Naive thymus-derived CD4-positive, alpha-beta T cell (primary cell): ENCODE data around the gene CDX1. TPM values are rescaled to one million over a fixed set of nuclear protein-coding genes. Genes with fewer than 3 reads are reported as not detected.
A peak's percentile ranks its signal among the peaks of the same experiment; 100 is the strongest.

Experiments used
- ATAC-seq: fragments of 150-1000 bp; cut with Tn5 transposase; 2 replicates; pipeline ENCODE4 v1.10.0; 2021; ENCODE audit warnings: mild to moderate bottlenecking, moderate library complexity
- CTCF ChIA-PET: fragments of 350-600 bp; sonication (Branson Sonifier 250); formaldehyde crosslinking; loops from one replicate; lab custom pipeline; 2021; ENCODE audit warnings: antibody characterized with exemption; lab: Charles Lee
- POLR2A ChIA-PET: fragments of 350-600 bp; sonication (Branson Sonifier 250); formaldehyde crosslinking; loops from one replicate; lab custom pipeline; 2021; ENCODE audit warnings: antibody characterized with exemption, inconsistent platforms; lab: Charles Lee
- DNase-seq, 9 donors: peaks; one replicate each; pipeline versions ENCODE4 v3.0.0 to v3.0.0-alpha.2; 2020 to 2022; ENCODE audit warnings: mixed read lengths in 1 of 9
- H3K27ac ChIP-seq: one replicate; pipeline ENCODE4 v1.7.0; 2013; ENCODE audit warnings: mild to moderate bottlenecking, low read depth, low read length, moderate library complexity
- H3K27me3 ChIP-seq, 2 donors: one replicate each; pipeline ENCODE4 v1.7.0; 2013; ENCODE audit warnings: low read length in 2 of 2, mild to moderate bottlenecking in 2 of 2, moderate library complexity in 2 of 2; ENCODE audit not compliant: control insufficient read depth in 2 of 2, insufficient read depth in 2 of 2
- H3K36me3 ChIP-seq, 3 experiments: 1 replicate in 2 of 3; 2 replicates in 1 of 3; pipeline ENCODE4 v1.7.0; 2013; ENCODE audit warnings: low read length in 3 of 3, mild to moderate bottlenecking in 3 of 3, moderate library complexity in 1 of 3; ENCODE audit not compliant: insufficient read depth in 3 of 3, control insufficient read depth in 2 of 3
- H3K4me1 ChIP-seq, 2 donors: one replicate each; pipeline ENCODE4 v1.7.0; 2013; ENCODE audit warnings: low read length in 2 of 2, mild to moderate bottlenecking in 2 of 2, moderate library complexity in 1 of 2; ENCODE audit not compliant: control insufficient read depth in 2 of 2, insufficient read depth in 2 of 2
- H3K4me3 ChIP-seq: 2 replicates; pipeline ENCODE4 v1.7.0; 2013; ENCODE audit warnings: mild to moderate bottlenecking, low read length
- H3K9me3 ChIP-seq, 3 experiments: 1 replicate in 2 of 3; 2 replicates in 1 of 3; pipeline ENCODE4 v1.7.0; 2013; ENCODE audit warnings: low read length in 3 of 3; ENCODE audit not compliant: control insufficient read depth in 2 of 3
- H3K27ac Mint-ChIP-seq, 9 donors: one replicate each; pipeline ENCODE4 v1.8.0; 2020 to 2022; ENCODE audit warnings: mixed read lengths in 9 of 9, mild to moderate bottlenecking in 8 of 9, moderate library complexity in 5 of 9, inconsistent platforms in 2 of 9
- H3K27me3 Mint-ChIP-seq, 5 donors: one replicate each; pipeline ENCODE4 v1.8.0; 2021 to 2022; ENCODE audit warnings: mixed read lengths in 5 of 5, mild to moderate bottlenecking in 1 of 5
- H3K36me3 Mint-ChIP-seq, 5 donors: one replicate each; pipeline ENCODE4 v1.8.0; 2020 to 2022; ENCODE audit warnings: mixed read lengths in 5 of 5, mild to moderate bottlenecking in 3 of 5, inconsistent platforms in 1 of 5
- H3K4me1 Mint-ChIP-seq, 7 donors: one replicate each; pipeline ENCODE4 v1.8.0; 2020 to 2022; ENCODE audit warnings: mixed read lengths in 7 of 7, mild to moderate bottlenecking in 3 of 7, inconsistent platforms in 1 of 7
- H3K4me3 Mint-ChIP-seq, 10 donors: one replicate each; pipeline ENCODE4 v1.8.0; 2020 to 2022; ENCODE audit warnings: mild to moderate bottlenecking in 10 of 10, mixed read lengths in 10 of 10, moderate library complexity in 6 of 10, inconsistent platforms in 2 of 10
- H3K9me3 Mint-ChIP-seq, 11 donors: one replicate each; pipeline ENCODE4 v1.8.0; 2020 to 2022; ENCODE audit warnings: mixed read lengths in 11 of 11, mild to moderate bottlenecking in 4 of 11, inconsistent platforms in 1 of 11, moderate library complexity in 1 of 11
- intact Hi-C, 2 donors: fragments of 100-400 bp; cut with micrococcal nuclease; formaldehyde crosslinking; loops; one replicate each; pipeline ENCODE4 v1.15.1; 2023
- polyA plus RNA-seq, 2 donors: library from polyadenylated mRNA; unstranded; fragments of 300-500 nt; fragmentation: Illumina TruSeq; gene quantifications; one replicate each; pipeline ENCODE4 v1.2.3, GENCODE V29; 2021
- total RNA-seq, 6 experiments: library from RNA in 5 of 6; stranded (reverse) in 5 of 6; gene quantifications; 1 replicate in 5 of 6; 2 replicates in 1 of 6; pipeline ENCODE4 v1.2.3 and lab custom pipeline; 2021 to 2026

CDX1 gene
- total and polyA plus RNA-seq, 7 experiments from 2014 or later, result not detected

- no peak overlapping the region for H3K27ac Mint-ChIP-seq
These were observed 24.9 kb upstream of the CDX1 start for GRCh38 chr5:150141544-150142184.

GRCh38 chr5:150142185-150142958, 24.2 kb upstream of the CDX1 start:
- ChIA-PET CTCF (no interaction called here), POLR2A (no interaction called here)
- DNase-seq, result no peak
- Mint-ChIP-seq H3K9me3 (no peaks in the 10 kb centered on the region), H3K36me3 (no peaks in the 10 kb centered on the region), H3K27ac (no peak overlapping the region), H3K4me1 (peaks cover 0 to 12% (median 4%) of the 10 kb centered on the region in 7 donors), H3K27me3 (no peaks in the 10 kb centered on the region), H3K4me3 (no peak overlapping the region)
- Histone ChIP-seq H3K27me3 (no peaks in the 10 kb centered on the region), H3K36me3 (no peaks in the 10 kb centered on the region), H3K9me3 (no peaks in the 10 kb centered on the region), H3K27ac (no peak overlapping the region), H3K4me3 (no peak overlapping the region), H3K4me1 (no peaks in the 10 kb centered on the region)
- no peak for ATAC-seq
- intact Hi-C loops, result no loop called here

More at GRCh38 chr5:150141544-150142184, 24.9 kb upstream of the CDX1 start:
- Histone ChIP-seq H3K27ac (no peak overlapping the region), H3K4me3 (no peak overlapping the region), H3K4me1 (no peaks in the 10 kb centered on the region), H3K36me3 (no peaks in the 10 kb centered on the region), H3K27me3 (no peaks in the 10 kb centered on the region), H3K9me3 (no peaks in the 10 kb centered on the region)
- intact Hi-C loops, result no loop called here
- DNase-seq (no peak), ATAC-seq (no peak)
- no peaks in the 10 kb centered on the region for H3K36me3 Mint-ChIP-seq
- H3K27me3 Mint-ChIP-seq, result no peaks in the 10 kb centered on the region
- no peaks in the 10 kb centered on the region for H3K9me3 Mint-ChIP-seq
- peaks cover 0 to 12% (median 4%) of the 10 kb centered on the region in 7 donors for H3K4me1 Mint-ChIP-seq
- CTCF ChIA-PET, result no interaction called here
- POLR2A ChIA-PET, result no interaction called here
- no peak overlapping the region for H3K4me3 Mint-ChIP-seq

- peak; percentile 79 for ATAC-seq
These were observed 23.6 kb upstream of the CDX1 start for GRCh38 chr5:150142959-150143349.

GRCh38 chr5:150143350-150144245, 23.0 kb upstream of the CDX1 start:
- no peaks in the 10 kb centered on the region for H3K36me3 ChIP-seq
- intact Hi-C loops, result no loop called here

More at GRCh38 chr5:150142959-150143349, 23.6 kb upstream of the CDX1 start:
- Histone ChIP-seq H3K4me1 (no peaks in the 10 kb centered on the region), H3K36me3 (no peaks in the 10 kb centered on the region), H3K27ac (no peak overlapping the region), H3K9me3 (no peaks in the 10 kb centered on the region), H3K4me3 (no peak overlapping the region), H3K27me3 (no peaks in the 10 kb centered on the region)
- intact Hi-C loops, result no loop called here
- ChIA-PET CTCF (no interaction called here), POLR2A (no interaction called here)
- Mint-ChIP-seq H3K9me3 (no peaks in the 10 kb centered on the region), H3K27me3 (no peaks in the 10 kb centered on the region), H3K4me3 (no peak overlapping the region), H3K4me1 (peaks cover 0 to 12% (median 4%) of the 10 kb centered on the region in 7 donors), H3K27ac (no peak overlapping the region), H3K36me3 (peaks cover 0 to 1% (median 0%) of the 10 kb centered on the region in 5 donors)
- DNase-seq, result no peak

GRCh38 chr5:150144246-150144801, 22.3 kb upstream of the CDX1 start:
- ATAC-seq (no peak), DNase-seq (no peak)
- H3K4me1 ChIP-seq, result no peaks in the 10 kb centered on the region
- ChIA-PET CTCF (no interaction called here), POLR2A (no interaction called here)
- H3K27ac ChIP-seq, result no peak overlapping the region
- H3K27ac Mint-ChIP-seq, result no peak overlapping the region
- H3K4me3 Mint-ChIP-seq, result no peak overlapping the region
- no peaks in the 10 kb centered on the region for H3K27me3 Mint-ChIP-seq
- H3K9me3 Mint-ChIP-seq, result no peaks in the 10 kb centered on the region
- no peaks in the 10 kb centered on the region for H3K9me3 ChIP-seq
- H3K27me3 ChIP-seq, result no peaks in the 10 kb centered on the region
- peaks cover 0 to 16% (median 4%) of the 10 kb centered on the region in 7 donors for H3K4me1 Mint-ChIP-seq
- H3K4me3 ChIP-seq, result no peak overlapping the region
- H3K36me3 Mint-ChIP-seq, result peaks cover 0 to 5% (median 0%) of the 10 kb centered on the region in 5 donors
- H3K36me3 ChIP-seq, result no peaks in the 10 kb centered on the region
- intact Hi-C loops, result no loop called here

More at GRCh38 chr5:150143350-150144245, 23.0 kb upstream of the CDX1 start:
- Histone ChIP-seq H3K27ac (no peak overlapping the region), H3K4me3 (no peak overlapping the region), H3K9me3 (no peaks in the 10 kb centered on the region), H3K27me3 (no peaks in the 10 kb centered on the region), H3K4me1 (no peaks in the 10 kb centered on the region)
- ATAC-seq (peak; percentile 8), DNase-seq (no peak)
- ChIA-PET POLR2A (no interaction called here), CTCF (no interaction called here)
- no peak overlapping the region for H3K27ac Mint-ChIP-seq
- peaks cover 0 to 12% (median 4%) of the 10 kb centered on the region in 7 donors for H3K4me1 Mint-ChIP-seq
- no peaks in the 10 kb centered on the region for H3K9me3 Mint-ChIP-seq
- H3K36me3 Mint-ChIP-seq, result peaks cover 0 to 5% (median 0%) of the 10 kb centered on the region in 5 donors
- H3K4me3 Mint-ChIP-seq, result no peak overlapping the region
- H3K27me3 Mint-ChIP-seq, result no peaks in the 10 kb centered on the region

GRCh38 chr5:150144879-150145278, 21.7 kb upstream of the CDX1 start:
- DNase-seq (no peak), ATAC-seq (no peak)
- H3K4me3 ChIP-seq, result no peak overlapping the region
- H3K36me3 Mint-ChIP-seq, result peaks cover 0 to 5% (median 0%) of the 10 kb centered on the region in 5 donors
- peaks cover 0 to 22% (median 4%) of the 10 kb centered on the region in 7 donors for H3K4me1 Mint-ChIP-seq
- H3K27me3 ChIP-seq, result no peaks in the 10 kb centered on the region
- no peaks in the 10 kb centered on the region for H3K9me3 Mint-ChIP-seq
- H3K4me3 Mint-ChIP-seq, result no peak overlapping the region
- H3K27ac Mint-ChIP-seq, result no peak overlapping the region
- no peaks in the 10 kb centered on the region for H3K36me3 ChIP-seq
- no peaks in the 10 kb centered on the region for H3K27me3 Mint-ChIP-seq
- H3K4me1 ChIP-seq, result no peaks in the 10 kb centered on the region
- ChIA-PET POLR2A (no interaction called here), CTCF (no interaction called here)
- intact Hi-C loops, result no loop called here
- H3K9me3 ChIP-seq, result no peaks in the 10 kb centered on the region
- no peak overlapping the region for H3K27ac ChIP-seq
